ENCODE measurements around the gene GFRA3.

The GFRA3 gene

DNA sequence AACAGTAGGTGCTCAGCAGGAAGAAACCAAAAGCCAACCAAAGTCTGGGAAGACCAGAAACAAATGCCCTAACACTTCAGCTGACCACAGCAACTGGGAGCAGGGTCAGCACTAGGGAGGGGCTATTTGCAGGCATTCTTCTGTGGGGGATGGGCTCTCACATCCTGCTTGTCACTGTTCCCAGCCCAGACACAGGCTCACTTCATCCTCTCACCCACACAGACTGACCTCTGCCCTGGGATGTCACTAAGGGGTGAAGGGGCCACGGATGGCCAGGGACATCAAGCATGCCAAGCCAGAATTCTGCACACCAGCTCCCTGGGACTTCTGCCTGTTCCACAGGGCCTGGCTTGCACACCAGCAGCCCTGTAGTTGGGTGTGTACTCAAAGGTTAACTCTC is 28.7 kb downstream of the GFRA3 start:
- POLR2A ChIA-PET = no interaction called here
- CTCF ChIA-PET = interaction anchor here (1.7 kb wide), 1 partner anchor 37 kb away, joined by 4 read pairs; no protein-coding TSS in a partner anchor
- Histone ChIP-seq H3K27ac (ENCODE audit: extremely low read depth, low read depth, low read length) (no peak overlapping the region), H3K36me3 (ENCODE audit: control insufficient read depth in 2 of 2, insufficient read depth in 1 of 2, low read length in 2 of 2) (no peaks in the 10 kb centered on the region), H3K4me3 (ENCODE audit: low read depth, low read length) (no peak overlapping the region), H3K9me3 (ENCODE audit: control insufficient read depth, insufficient read depth, low read depth, low read length) (no peaks in the 10 kb centered on the region), H3K4me1 (ENCODE audit: control insufficient read depth, insufficient read depth, low read length) (peaks cover 6% of the 10 kb centered on the region; the same call in 1 of the 2 replicates)
- TF ChIP-seq, protein P1, sequence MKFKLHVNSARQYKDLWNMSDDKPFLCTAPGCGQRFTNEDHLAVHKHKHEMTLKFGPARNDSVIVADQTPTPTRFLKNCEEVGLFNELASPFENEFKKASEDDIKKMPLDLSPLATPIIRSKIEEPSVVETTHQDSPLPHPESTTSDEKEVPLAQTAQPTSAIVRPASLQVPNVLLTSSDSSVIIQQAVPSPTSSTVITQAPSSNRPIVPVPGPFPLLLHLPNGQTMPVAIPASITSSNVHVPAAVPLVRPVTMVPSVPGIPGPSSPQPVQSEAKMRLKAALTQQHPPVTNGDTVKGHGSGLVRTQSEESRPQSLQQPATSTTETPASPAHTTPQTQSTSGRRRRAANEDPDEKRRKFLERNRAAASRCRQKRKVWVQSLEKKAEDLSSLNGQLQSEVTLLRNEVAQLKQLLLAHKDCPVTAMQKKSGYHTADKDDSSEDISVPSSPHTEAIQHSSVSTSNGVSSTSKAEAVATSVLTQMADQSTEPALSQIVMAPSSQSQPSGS (tag by site-specific recombination; IDR thresholded peaks at IDR 0.05; ENCODE audit: low read depth) = no peak
- TF ChIP-seq, protein P2, sequence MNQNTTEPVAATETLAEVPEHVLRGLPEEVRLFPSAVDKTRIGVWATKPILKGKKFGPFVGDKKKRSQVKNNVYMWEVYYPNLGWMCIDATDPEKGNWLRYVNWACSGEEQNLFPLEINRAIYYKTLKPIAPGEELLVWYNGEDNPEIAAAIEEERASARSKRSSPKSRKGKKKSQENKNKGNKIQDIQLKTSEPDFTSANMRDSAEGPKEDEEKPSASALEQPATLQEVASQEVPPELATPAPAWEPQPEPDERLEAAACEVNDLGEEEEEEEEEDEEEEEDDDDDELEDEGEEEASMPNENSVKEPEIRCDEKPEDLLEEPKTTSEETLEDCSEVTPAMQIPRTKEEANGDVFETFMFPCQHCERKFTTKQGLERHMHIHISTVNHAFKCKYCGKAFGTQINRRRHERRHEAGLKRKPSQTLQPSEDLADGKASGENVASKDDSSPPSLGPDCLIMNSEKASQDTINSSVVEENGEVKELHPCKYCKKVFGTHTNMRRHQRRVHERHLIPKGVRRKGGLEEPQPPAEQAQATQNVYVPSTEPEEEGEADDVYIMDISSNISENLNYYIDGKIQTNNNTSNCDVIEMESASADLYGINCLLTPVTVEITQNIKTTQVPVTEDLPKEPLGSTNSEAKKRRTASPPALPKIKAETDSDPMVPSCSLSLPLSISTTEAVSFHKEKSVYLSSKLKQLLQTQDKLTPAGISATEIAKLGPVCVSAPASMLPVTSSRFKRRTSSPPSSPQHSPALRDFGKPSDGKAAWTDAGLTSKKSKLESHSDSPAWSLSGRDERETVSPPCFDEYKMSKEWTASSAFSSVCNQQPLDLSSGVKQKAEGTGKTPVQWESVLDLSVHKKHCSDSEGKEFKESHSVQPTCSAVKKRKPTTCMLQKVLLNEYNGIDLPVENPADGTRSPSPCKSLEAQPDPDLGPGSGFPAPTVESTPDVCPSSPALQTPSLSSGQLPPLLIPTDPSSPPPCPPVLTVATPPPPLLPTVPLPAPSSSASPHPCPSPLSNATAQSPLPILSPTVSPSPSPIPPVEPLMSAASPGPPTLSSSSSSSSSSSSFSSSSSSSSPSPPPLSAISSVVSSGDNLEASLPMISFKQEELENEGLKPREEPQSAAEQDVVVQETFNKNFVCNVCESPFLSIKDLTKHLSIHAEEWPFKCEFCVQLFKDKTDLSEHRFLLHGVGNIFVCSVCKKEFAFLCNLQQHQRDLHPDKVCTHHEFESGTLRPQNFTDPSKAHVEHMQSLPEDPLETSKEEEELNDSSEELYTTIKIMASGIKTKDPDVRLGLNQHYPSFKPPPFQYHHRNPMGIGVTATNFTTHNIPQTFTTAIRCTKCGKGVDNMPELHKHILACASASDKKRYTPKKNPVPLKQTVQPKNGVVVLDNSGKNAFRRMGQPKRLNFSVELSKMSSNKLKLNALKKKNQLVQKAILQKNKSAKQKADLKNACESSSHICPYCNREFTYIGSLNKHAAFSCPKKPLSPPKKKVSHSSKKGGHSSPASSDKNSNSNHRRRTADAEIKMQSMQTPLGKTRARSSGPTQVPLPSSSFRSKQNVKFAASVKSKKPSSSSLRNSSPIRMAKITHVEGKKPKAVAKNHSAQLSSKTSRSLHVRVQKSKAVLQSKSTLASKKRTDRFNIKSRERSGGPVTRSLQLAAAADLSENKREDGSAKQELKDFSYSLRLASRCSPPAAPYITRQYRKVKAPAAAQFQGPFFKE (tag by site-specific recombination; IDR thresholded peaks at IDR 0.05; ENCODE audit: borderline replicate concordance) = no peak
- TF ChIP-seq ZNF449 (tag by site-specific recombination; IDR thresholded peaks at IDR 0.05) (no peak), HOXC10 (CRISPR knock-in tag; IDR thresholded peaks at IDR 0.05) (no peak), PRDM4 (tag by site-specific recombination; IDR thresholded peaks at IDR 0.05) (no peak)
- TF ChIP-seq, protein P3, sequence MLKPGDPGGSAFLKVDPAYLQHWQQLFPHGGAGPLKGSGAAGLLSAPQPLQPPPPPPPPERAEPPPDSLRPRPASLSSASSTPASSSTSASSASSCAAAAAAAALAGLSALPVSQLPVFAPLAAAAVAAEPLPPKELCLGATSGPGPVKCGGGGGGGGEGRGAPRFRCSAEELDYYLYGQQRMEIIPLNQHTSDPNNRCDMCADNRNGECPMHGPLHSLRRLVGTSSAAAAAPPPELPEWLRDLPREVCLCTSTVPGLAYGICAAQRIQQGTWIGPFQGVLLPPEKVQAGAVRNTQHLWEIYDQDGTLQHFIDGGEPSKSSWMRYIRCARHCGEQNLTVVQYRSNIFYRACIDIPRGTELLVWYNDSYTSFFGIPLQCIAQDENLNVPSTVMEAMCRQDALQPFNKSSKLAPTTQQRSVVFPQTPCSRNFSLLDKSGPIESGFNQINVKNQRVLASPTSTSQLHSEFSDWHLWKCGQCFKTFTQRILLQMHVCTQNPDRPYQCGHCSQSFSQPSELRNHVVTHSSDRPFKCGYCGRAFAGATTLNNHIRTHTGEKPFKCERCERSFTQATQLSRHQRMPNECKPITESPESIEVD (tag by site-specific recombination; IDR thresholded peaks at IDR 0.05) = no peak
- TF ChIP-seq, protein P4, sequence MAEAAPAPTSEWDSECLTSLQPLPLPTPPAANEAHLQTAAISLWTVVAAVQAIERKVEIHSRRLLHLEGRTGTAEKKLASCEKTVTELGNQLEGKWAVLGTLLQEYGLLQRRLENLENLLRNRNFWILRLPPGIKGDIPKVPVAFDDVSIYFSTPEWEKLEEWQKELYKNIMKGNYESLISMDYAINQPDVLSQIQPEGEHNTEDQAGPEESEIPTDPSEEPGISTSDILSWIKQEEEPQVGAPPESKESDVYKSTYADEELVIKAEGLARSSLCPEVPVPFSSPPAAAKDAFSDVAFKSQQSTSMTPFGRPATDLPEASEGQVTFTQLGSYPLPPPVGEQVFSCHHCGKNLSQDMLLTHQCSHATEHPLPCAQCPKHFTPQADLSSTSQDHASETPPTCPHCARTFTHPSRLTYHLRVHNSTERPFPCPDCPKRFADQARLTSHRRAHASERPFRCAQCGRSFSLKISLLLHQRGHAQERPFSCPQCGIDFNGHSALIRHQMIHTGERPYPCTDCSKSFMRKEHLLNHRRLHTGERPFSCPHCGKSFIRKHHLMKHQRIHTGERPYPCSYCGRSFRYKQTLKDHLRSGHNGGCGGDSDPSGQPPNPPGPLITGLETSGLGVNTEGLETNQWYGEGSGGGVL (tag by site-specific recombination; IDR thresholded peaks at IDR 0.05) = no peak

GRCh38 chr5:138243794-138244193 is 30.6 kb downstream of the GFRA3 start:
- ChIA-PET CTCF (interaction anchor here (0.8 to 1.6 kb wide), 5 partner anchors 12 to 208 kb away, joined by 3 to 12 read pairs (median 3); partner anchors contain the start of gene KDM3B), POLR2A (no interaction called here)
- TF ChIP-seq ZNF785 (tag by site-specific recombination; IDR thresholded peaks at IDR 0.05) (no peak), ZNF302 (tag by site-specific recombination; IDR thresholded peaks at IDR 0.05; ENCODE audit: low read depth) (no peak), GLIS1 (tag by site-specific recombination; IDR thresholded peaks at IDR 0.05) (peak; percentile 57), ZNF791 (tag by site-specific recombination; IDR thresholded peaks at IDR 0.05) (no peak), EGR2 (tag by site-specific recombination; IDR thresholded peaks at IDR 0.05; ENCODE audit: low read depth) (peak; percentile 74), RBAK (tag by site-specific recombination; IDR thresholded peaks at IDR 0.05) (no peak), ZNF324 (tag by site-specific recombination; IDR thresholded peaks at IDR 0.05) (no peak), ZBTB20 (tag by site-specific recombination; IDR thresholded peaks at IDR 0.05) (no peak; the same call in 1 of the 2 replicates), ZNF211 (tag by site-specific recombination; IDR thresholded peaks at IDR 0.05; ENCODE audit: low read depth) (no peak), ZNF157 (tag by site-specific recombination; IDR thresholded peaks at IDR 0.05) (no peak)
- TF ChIP-seq, protein P5, sequence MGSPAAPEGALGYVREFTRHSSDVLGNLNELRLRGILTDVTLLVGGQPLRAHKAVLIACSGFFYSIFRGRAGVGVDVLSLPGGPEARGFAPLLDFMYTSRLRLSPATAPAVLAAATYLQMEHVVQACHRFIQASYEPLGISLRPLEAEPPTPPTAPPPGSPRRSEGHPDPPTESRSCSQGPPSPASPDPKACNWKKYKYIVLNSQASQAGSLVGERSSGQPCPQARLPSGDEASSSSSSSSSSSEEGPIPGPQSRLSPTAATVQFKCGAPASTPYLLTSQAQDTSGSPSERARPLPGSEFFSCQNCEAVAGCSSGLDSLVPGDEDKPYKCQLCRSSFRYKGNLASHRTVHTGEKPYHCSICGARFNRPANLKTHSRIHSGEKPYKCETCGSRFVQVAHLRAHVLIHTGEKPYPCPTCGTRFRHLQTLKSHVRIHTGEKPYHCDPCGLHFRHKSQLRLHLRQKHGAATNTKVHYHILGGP (tag by site-specific recombination; IDR thresholded peaks at IDR 0.05) = no peak

More at GRCh38 chr5:138243794-138244193, 30.6 kb downstream of the GFRA3 start:
- no peaks in the 10 kb centered on the region for H3K36me3 ChIP-seq (ENCODE audit: control insufficient read depth in 2 of 2, insufficient read depth in 1 of 2, low read length in 2 of 2)
- H3K4me3 ChIP-seq (ENCODE audit: low read depth, low read length) = no peak overlapping the region
- no peak overlapping the region for H3K27ac ChIP-seq (ENCODE audit: extremely low read depth, low read depth, low read length)
- H3K9me3 ChIP-seq (ENCODE audit: control insufficient read depth, insufficient read depth, low read depth, low read length) = no peaks in the 10 kb centered on the region
- peaks cover 6% of the 10 kb centered on the region; the same call in 1 of the 2 replicates for H3K4me1 ChIP-seq (ENCODE audit: control insufficient read depth, insufficient read depth, low read length)

Data from HEK293 (cell line).